CD4-positive, alpha-beta T cell treated with Interleukin-21 for 1 hour (primary cell): Measurements from ENCODE around the gene RTN4RL2.

ENCODE experiments used
- DNase-seq: peaks from one replicate; pipeline ENCODE4 v3.0.0-alpha.2; 2020

RTN4RL2 gene

GRCh38 chr11:57463671-57464538, 3.6 kb downstream of the RTN4RL2 start:
- no peak for DNase-seq

- DNase-seq: no peak
Measured at GRCh38 chr11:57464539-57465181, 4.3 kb downstream of the RTN4RL2 start.

- DNase-seq: no peak
Measured at GRCh38 chr11:57466680-57467079, 6.4 kb downstream of the RTN4RL2 start.

GRCh38 chr11:57467508-57468157, 7.3 kb downstream of the RTN4RL2 start:
- no peak for DNase-seq

- DNase-seq: no peak
Measured at GRCh38 chr11:57468276-57468675, 7.9 kb downstream of the RTN4RL2 start.

GRCh38 chr11:57469268-57469667, 8.9 kb downstream of the RTN4RL2 start:
- no peak for DNase-seq

- DNase-seq: no peak
Measured at GRCh38 chr11:57471496-57471895, 11.2 kb downstream of the RTN4RL2 start.

GRCh38 chr11:57473285-57473841, 13.0 kb downstream of the RTN4RL2 start:
- no peak for DNase-seq

GRCh38 chr11:57474017-57474802, 13.9 kb downstream of the RTN4RL2 start:
- DNase-seq: peak; percentile 38

- no peak for DNase-seq
Measured at GRCh38 chr11:57474803-57475115, 14.4 kb downstream of the RTN4RL2 start.

- DNase-seq: no peak
Measured at GRCh38 chr11:57475191-57475590, 14.9 kb downstream of the RTN4RL2 start.

- no peak for DNase-seq
Measured at GRCh38 chr11:57475671-57476046, 15.3 kb downstream of the RTN4RL2 start.

GRCh38 chr11:57476047-57476756, 15.9 kb downstream of the RTN4RL2 start:
- peak; percentile 27 for DNase-seq

GRCh38 chr11:57476757-57477506, 16.6 kb downstream of the RTN4RL2 start:
- peak; percentile 28 for DNase-seq

GRCh38 chr11:57477507-57478189, 17.3 kb downstream of the RTN4RL2 start:
- no peak for DNase-seq

GRCh38 chr11:57479021-57479663, 18.8 kb downstream of the RTN4RL2 start:
- DNase-seq: no peak

- no peak for DNase-seq
Measured at GRCh38 chr11:57479911-57480310, 19.6 kb downstream of the RTN4RL2 start.

GRCh38 chr11:57480409-57481137, 20.2 kb downstream of the RTN4RL2 start:
- peak; percentile 65 for DNase-seq

GRCh38 chr11:57481315-57481714, 21.0 kb downstream of the RTN4RL2 start:
- no peak for DNase-seq
